ENCODE measurements around the gene KCNK13.

The KCNK13 gene

GRCh38 chr14:90132821-90133570 is 71.2 kb downstream of the KCNK13 start:
- Histone ChIP-seq H3K9ac (ENCODE audit: low read depth, low read length) (no peak overlapping the region), H3K4me3 (ENCODE audit: low read depth in 1 of 2, low read length in 2 of 2) (no peak overlapping the region), H3K27ac (ENCODE audit: low read length) (no peak overlapping the region), H3K9me3 (ENCODE audit: insufficient read depth, low read length, severe bottlenecking) (no peaks in the 10 kb centered on the region), H2AFZ (ENCODE audit: low read depth, low read length) (no peak overlapping the region), H4K20me1 (ENCODE audit: insufficient read depth, low read length) (no peaks in the 10 kb centered on the region), H3K4me2 (ENCODE audit: insufficient read depth, low read length) (no peak overlapping the region), H3K79me2 (ENCODE audit: insufficient read depth, low read length) (no peaks in the 10 kb centered on the region), H3K4me1 (ENCODE audit: insufficient read depth, low read length) (no peaks in the 10 kb centered on the region), H3K36me3 (ENCODE audit: insufficient read depth, low read length) (no peaks in the 10 kb centered on the region), H3K27me3 (ENCODE audit: insufficient read depth, low read length, poor library complexity) (peaks cover 2% of the 10 kb centered on the region)
- no peak for TF ChIP-seq EZH2 (IDR thresholded peaks at IDR 0.05; ENCODE audit: borderline replicate concordance, low read depth, low read length, severe bottlenecking)
- no peak for TF ChIP-seq CTCF (IDR thresholded peaks at IDR 0.05; ENCODE audit: borderline replicate concordance, extremely low read depth, low read length, poor library complexity, severe bottlenecking)
- ATAC-seq (ENCODE audit: insufficient read depth, low read depth) (no peak), DNase-seq (no peak)

- Histone ChIP-seq H2AFZ (ENCODE audit: low read depth, low read length) (no peak overlapping the region), H4K20me1 (ENCODE audit: insufficient read depth, low read length) (no peaks in the 10 kb centered on the region), H3K36me3 (ENCODE audit: insufficient read depth, low read length) (no peaks in the 10 kb centered on the region), H3K4me3 (ENCODE audit: low read depth in 1 of 2, low read length in 2 of 2) (no peak overlapping the region), H3K9me3 (ENCODE audit: insufficient read depth, low read length, severe bottlenecking) (no peaks in the 10 kb centered on the region), H3K4me1 (ENCODE audit: insufficient read depth, low read length) (no peaks in the 10 kb centered on the region), H3K79me2 (ENCODE audit: insufficient read depth, low read length) (no peaks in the 10 kb centered on the region), H3K9ac (ENCODE audit: low read depth, low read length) (no peak overlapping the region), H3K27me3 (ENCODE audit: insufficient read depth, low read length, poor library complexity) (peaks cover 2% of the 10 kb centered on the region), H3K27ac (ENCODE audit: low read length) (no peak overlapping the region), H3K4me2 (ENCODE audit: insufficient read depth, low read length) (no peak overlapping the region)
- ATAC-seq (ENCODE audit: insufficient read depth, low read depth): no peak
- TF ChIP-seq EZH2 (IDR thresholded peaks at IDR 0.05; ENCODE audit: borderline replicate concordance, low read depth, low read length, severe bottlenecking) (no peak), CTCF (IDR thresholded peaks at IDR 0.05; ENCODE audit: borderline replicate concordance, extremely low read depth, low read length, poor library complexity, severe bottlenecking) (no peak)
- no peak for DNase-seq
Measured at GRCh38 chr14:90136904-90137303, 75.1 kb downstream of the KCNK13 start.

GRCh38 chr14:90137807-90138206 is 76.0 kb downstream of the KCNK13 start:
- TF ChIP-seq EZH2 (IDR thresholded peaks at IDR 0.05; ENCODE audit: borderline replicate concordance, low read depth, low read length, severe bottlenecking) (no peak), CTCF (IDR thresholded peaks at IDR 0.05; ENCODE audit: borderline replicate concordance, extremely low read depth, low read length, poor library complexity, severe bottlenecking) (no peak)
- no peaks in the 10 kb centered on the region for H3K79me2 ChIP-seq (ENCODE audit: insufficient read depth, low read length)
- H2AFZ ChIP-seq (ENCODE audit: low read depth, low read length): no peak overlapping the region
- no peak for DNase-seq
- no peaks in the 10 kb centered on the region for H3K36me3 ChIP-seq (ENCODE audit: insufficient read depth, low read length)
- H3K9me3 ChIP-seq (ENCODE audit: insufficient read depth, low read length, severe bottlenecking): no peaks in the 10 kb centered on the region
- H3K4me1 ChIP-seq (ENCODE audit: insufficient read depth, low read length): no peaks in the 10 kb centered on the region
- H3K27me3 ChIP-seq (ENCODE audit: insufficient read depth, low read length, poor library complexity): peaks cover 2% of the 10 kb centered on the region
- H4K20me1 ChIP-seq (ENCODE audit: insufficient read depth, low read length): no peaks in the 10 kb centered on the region
- H3K9ac ChIP-seq (ENCODE audit: low read depth, low read length): no peak overlapping the region
- ATAC-seq (ENCODE audit: insufficient read depth, low read depth): no peak
- no peak overlapping the region for H3K4me2 ChIP-seq (ENCODE audit: insufficient read depth, low read length)
- no peak overlapping the region for H3K4me3 ChIP-seq (ENCODE audit: low read depth in 1 of 2, low read length in 2 of 2)
- no peak overlapping the region for H3K27ac ChIP-seq (ENCODE audit: low read length)

Data from DND-41 (cell line).